Caco-2 (cell line): ENCODE data around the gene LY86. TPM values are rescaled to one million over a fixed set of nuclear protein-coding genes. Genes with fewer than 3 reads are reported as not detected.

ENCODE experiments used
- BruUV-seq: library from RNA; stranded (reverse); fragments of 400-500 nt; replicated peaks from 2 replicates; lab custom pipeline; 2021; lab: Mats Ljungman, UMichigan
- CTCF ChIA-PET: fragments of 300-600 bp; sonication (Branson Sonifier 250); formaldehyde crosslinking; loops from one replicate; lab custom pipeline; 2022; ENCODE audit warnings: antibody characterized with exemption; lab: Charles Lee
- POLR2A ChIA-PET: fragments of 300-600 bp; sonication (Branson Sonifier 250); formaldehyde crosslinking; loops from one replicate; lab custom pipeline; 2022; ENCODE audit warnings: antibody characterized with exemption; lab: Charles Lee
- DNase-seq, 2 experiments: peaks; one replicate each; pipeline versions ENCODE4 v3.0.0 to v3.0.0-alpha.2; 2020 to 2022
- H3K27me3 ChIP-seq: replicated peaks from 2 replicates; pipeline ENCODE4 v1.6.0; 2011; ENCODE audit warnings: low read length; ENCODE audit not compliant: control insufficient read depth, insufficient read depth
- H3K36me3 ChIP-seq: 2 replicates; pipeline ENCODE4 v1.5.1; 2011; ENCODE audit warnings: low read length; ENCODE audit not compliant: control insufficient read depth, insufficient read depth
- H3K4me1 ChIP-seq: fragments of 250-450 bp; sonication (Bioruptor Pico); 2 replicates; pipeline ENCODE4 v1.5.1; 2020; ENCODE audit warnings: mild to moderate bottlenecking
- H3K4me3 ChIP-seq: 2 replicates; pipeline ENCODE4 v1.5.1; 2011; ENCODE audit warnings: low read depth, mild to moderate bottlenecking, control low read depth, low read length
- H3K9me3 ChIP-seq: fragments of 250-450 bp; sonication (Bioruptor Pico); 2 replicates; pipeline ENCODE4 v1.5.1; 2020; ENCODE audit warnings: mild to moderate bottlenecking, moderate library complexity
- H3K27ac Mint-ChIP-seq: one replicate; pipeline ENCODE4 v1.8.0; 2022; ENCODE audit warnings: mixed read lengths; ENCODE audit not compliant: unreplicated experiment
- H3K27me3 Mint-ChIP-seq: one replicate; pipeline ENCODE4 v1.8.0; 2022; ENCODE audit warnings: mixed read lengths; ENCODE audit not compliant: insufficient read depth, unreplicated experiment
- H3K36me3 Mint-ChIP-seq: one replicate; pipeline ENCODE4 v1.8.0; 2022; ENCODE audit warnings: mild to moderate bottlenecking, mixed read lengths; ENCODE audit not compliant: insufficient read depth, unreplicated experiment
- H3K4me1 Mint-ChIP-seq: one replicate; pipeline ENCODE4 v1.8.0; 2022; ENCODE audit warnings: low read depth, mixed read lengths; ENCODE audit not compliant: unreplicated experiment
- H3K4me3 Mint-ChIP-seq: one replicate; pipeline ENCODE4 v1.8.0; 2022; ENCODE audit warnings: mild to moderate bottlenecking, moderate library complexity, mixed read lengths; ENCODE audit not compliant: unreplicated experiment
- H3K9me3 Mint-ChIP-seq: one replicate; pipeline ENCODE4 v1.8.0; 2022; ENCODE audit warnings: mixed read lengths; ENCODE audit not compliant: unreplicated experiment
- intact Hi-C: fragments of 100-400 bp; cut with micrococcal nuclease; formaldehyde crosslinking; loops from one replicate; pipeline ENCODE4 v1.10.0; 2022; ENCODE audit not compliant: unreplicated experiment
- total RNA-seq: library from RNA; stranded (reverse); gene quantifications from 2 replicates; pipeline ENCODE4 v1.2.3, GENCODE V29; 2022
- TF ChIP-seq, protein P1 (sequence below), 2 experiments: fragments of 200-600 bp in 1 of 2; IDR thresholded peaks; 1 replicate in 1 of 2; 2 replicates in 1 of 2; pipeline versions ENCODE4 v1.5.1 to v1.8.0; 2011 to 2022; ENCODE audit warnings: antibody characterized with exemption in 1 of 2, control low read depth in 1 of 2, inconsistent platforms in 1 of 2, low read depth in 1 of 2, low read length in 1 of 2, mild to moderate bottlenecking in 1 of 2, moderate library complexity in 1 of 2; ENCODE audit not compliant: insufficient read depth in 1 of 2, severe bottlenecking in 1 of 2, unreplicated experiment in 1 of 2

LY86 gene
- total RNA-seq, 1 experiment from 2014 or later: not detected

- Histone ChIP-seq H3K4me3 (no peak overlapping the region), H3K27me3 (no peaks in the 10 kb centered on the region; the same call in 1 of the 2 replicates), H3K9me3 (no peaks in the 10 kb centered on the region), H3K36me3 (no peaks in the 10 kb centered on the region), H3K4me1 (no peaks in the 10 kb centered on the region)
- no TSS peak for BruUV-seq
- ChIA-PET POLR2A (no interaction called here), CTCF (no interaction called here)
- Mint-ChIP-seq H3K27ac (no peak overlapping the region), H3K36me3 (no peaks in the 10 kb centered on the region), H3K4me1 (no peaks in the 10 kb centered on the region), H3K27me3 (peaks cover 23% of the 10 kb centered on the region), H3K4me3 (no peak overlapping the region), H3K9me3 (no peaks in the 10 kb centered on the region)
- DNase-seq: no peak
- intact Hi-C loops: no loop called here
- TF ChIP-seq, protein P1, sequence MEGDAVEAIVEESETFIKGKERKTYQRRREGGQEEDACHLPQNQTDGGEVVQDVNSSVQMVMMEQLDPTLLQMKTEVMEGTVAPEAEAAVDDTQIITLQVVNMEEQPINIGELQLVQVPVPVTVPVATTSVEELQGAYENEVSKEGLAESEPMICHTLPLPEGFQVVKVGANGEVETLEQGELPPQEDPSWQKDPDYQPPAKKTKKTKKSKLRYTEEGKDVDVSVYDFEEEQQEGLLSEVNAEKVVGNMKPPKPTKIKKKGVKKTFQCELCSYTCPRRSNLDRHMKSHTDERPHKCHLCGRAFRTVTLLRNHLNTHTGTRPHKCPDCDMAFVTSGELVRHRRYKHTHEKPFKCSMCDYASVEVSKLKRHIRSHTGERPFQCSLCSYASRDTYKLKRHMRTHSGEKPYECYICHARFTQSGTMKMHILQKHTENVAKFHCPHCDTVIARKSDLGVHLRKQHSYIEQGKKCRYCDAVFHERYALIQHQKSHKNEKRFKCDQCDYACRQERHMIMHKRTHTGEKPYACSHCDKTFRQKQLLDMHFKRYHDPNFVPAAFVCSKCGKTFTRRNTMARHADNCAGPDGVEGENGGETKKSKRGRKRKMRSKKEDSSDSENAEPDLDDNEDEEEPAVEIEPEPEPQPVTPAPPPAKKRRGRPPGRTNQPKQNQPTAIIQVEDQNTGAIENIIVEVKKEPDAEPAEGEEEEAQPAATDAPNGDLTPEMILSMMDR (IDR thresholded peaks at IDR 0.05; ENCODE audit: insufficient read depth in 1 of 2, low read depth in 1 of 2, low read length in 1 of 2, severe bottlenecking in 1 of 2, unreplicated experiment in 1 of 2): peak in 1 of 2 experiments; percentile 7
Measured at GRCh38 chr6:6560909-6561308, 27.6 kb upstream of the LY86 start.

DNA sequence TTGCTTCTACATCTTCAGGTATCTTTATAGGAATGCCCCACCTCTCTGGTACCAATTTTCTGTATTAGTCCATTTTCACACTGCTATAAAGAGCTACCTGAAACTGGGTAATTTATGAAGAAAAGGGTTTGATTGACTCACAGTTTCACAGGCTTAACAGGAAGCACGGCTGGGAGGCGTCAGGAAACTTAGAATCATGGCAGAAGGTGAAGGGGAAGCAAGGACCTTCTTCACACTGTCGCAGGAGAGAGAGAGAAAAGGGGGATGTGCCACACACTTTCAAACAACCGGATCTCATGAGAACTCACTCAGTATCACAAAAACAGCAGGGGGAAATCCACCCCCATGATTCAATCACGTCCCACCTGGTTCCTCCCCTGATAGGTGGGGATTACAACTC is 24.4 kb upstream of the LY86 start:
- H3K4me3 Mint-ChIP-seq: no peak overlapping the region
- DNase-seq: no peak
- H3K4me3 ChIP-seq: no peak overlapping the region
- no TSS peak for BruUV-seq
- no peak overlapping the region for H3K27ac Mint-ChIP-seq
- ChIA-PET POLR2A (no interaction called here), CTCF (no interaction called here)
- H3K36me3 Mint-ChIP-seq: no peaks in the 10 kb centered on the region
- peaks cover 23% of the 10 kb centered on the region for H3K27me3 Mint-ChIP-seq
- H3K4me1 ChIP-seq: no peaks in the 10 kb centered on the region
- H3K9me3 ChIP-seq: no peaks in the 10 kb centered on the region
- TF ChIP-seq, protein P1 (IDR thresholded peaks at IDR 0.05; ENCODE audit: insufficient read depth in 1 of 2, low read depth in 1 of 2, low read length in 1 of 2, severe bottlenecking in 1 of 2, unreplicated experiment in 1 of 2): no peak
- H3K4me1 Mint-ChIP-seq: no peaks in the 10 kb centered on the region
- no peaks in the 10 kb centered on the region for H3K36me3 ChIP-seq
- no peaks in the 10 kb centered on the region for H3K9me3 Mint-ChIP-seq
- no peaks in the 10 kb centered on the region; the same call in 1 of the 2 replicates for H3K27me3 ChIP-seq
- intact Hi-C loops: no loop called here

- Histone ChIP-seq H3K36me3 (no peaks in the 10 kb centered on the region), H3K4me3 (no peak overlapping the region), H3K4me1 (no peaks in the 10 kb centered on the region), H3K9me3 (no peaks in the 10 kb centered on the region), H3K27me3 (no peaks in the 10 kb centered on the region; the same call in 1 of the 2 replicates)
- POLR2A ChIA-PET: no interaction called here
- intact Hi-C loops: no loop called here
- no peaks in the 10 kb centered on the region for H3K4me1 Mint-ChIP-seq
- CTCF ChIA-PET: no interaction called here
- no peak overlapping the region for H3K4me3 Mint-ChIP-seq
- H3K27ac Mint-ChIP-seq: no peak overlapping the region
- TF ChIP-seq, protein P1 (IDR thresholded peaks at IDR 0.05; ENCODE audit: insufficient read depth in 1 of 2, low read depth in 1 of 2, low read length in 1 of 2, severe bottlenecking in 1 of 2, unreplicated experiment in 1 of 2): no peak
- H3K27me3 Mint-ChIP-seq: peaks cover 25% of the 10 kb centered on the region
- no peaks in the 10 kb centered on the region for H3K36me3 Mint-ChIP-seq
- BruUV-seq: no TSS peak
- DNase-seq: no peak
- no peaks in the 10 kb centered on the region for H3K9me3 Mint-ChIP-seq
Measured at GRCh38 chr6:6565069-6565468, 23.5 kb upstream of the LY86 start.
